ENCODE results near the gene HDAC11. TPM values are rescaled to one million over a fixed set of nuclear protein-coding genes. Genes with fewer than 3 reads are reported as not detected.

Gene HDAC11
- total RNA-seq, 3 donors from 2014 or later: 14.2 to 21.7 (median 14.4) TPM

- Histone ChIP-seq H3K4me1 (no peaks in the 10 kb centered on the region), H3K27me3 (no peaks in the 10 kb centered on the region), H3K4me3 (no peak overlapping the region), H3K9me3 (no peaks in the 10 kb centered on the region), H3K36me3 (no peaks in the 10 kb centered on the region), H3K27ac (no peak overlapping the region)
- no peak for TF ChIP-seq CTCF (IDR thresholded peaks at IDR 0.05)
- TF ChIP-seq POLR2AphosphoS5 (IDR thresholded peaks at IDR 0.05): no peak
- TF ChIP-seq POLR2A (IDR thresholded peaks at IDR 0.05): no peak
- intact Hi-C loops (cut with DNase I; ENCODE audit: low total_unique reads): no loop called here
- DNase-seq (ENCODE audit: low spot score in 2 of 2): no peak
Observed at GRCh38 chr3:13472286-13472685, 7.8 kb upstream of the HDAC11 start.

GRCh38 chr3:13473020-13473419 lies 7.1 kb upstream of the HDAC11 start:
- Histone ChIP-seq H3K27ac (no peak overlapping the region), H3K27me3 (no peaks in the 10 kb centered on the region), H3K36me3 (no peaks in the 10 kb centered on the region), H3K4me1 (no peaks in the 10 kb centered on the region), H3K4me3 (no peak overlapping the region), H3K9me3 (no peaks in the 10 kb centered on the region)
- DNase-seq (ENCODE audit: low spot score in 2 of 2): no peak
- TF ChIP-seq POLR2A (IDR thresholded peaks at IDR 0.05) (no peak), POLR2AphosphoS5 (IDR thresholded peaks at IDR 0.05) (no peak), CTCF (IDR thresholded peaks at IDR 0.05) (no peak)
- intact Hi-C loops (cut with DNase I; ENCODE audit: low total_unique reads): no loop called here

- no peak for TF ChIP-seq POLR2AphosphoS5 (IDR thresholded peaks at IDR 0.05)
- TF ChIP-seq CTCF (IDR thresholded peaks at IDR 0.05): no peak
- no peak for TF ChIP-seq POLR2A (IDR thresholded peaks at IDR 0.05)
- no peaks in the 10 kb centered on the region for H3K36me3 ChIP-seq
- no peaks in the 10 kb centered on the region for H3K9me3 ChIP-seq
- no peak for DNase-seq (ENCODE audit: low spot score in 2 of 2)
- no peak overlapping the region for H3K27ac ChIP-seq
- peaks cover 0 to 1% of the 10 kb centered on the region in 2 donors for H3K4me1 ChIP-seq
- H3K4me3 ChIP-seq: no peak overlapping the region
- intact Hi-C loops (cut with DNase I; ENCODE audit: low total_unique reads): no loop called here
- no peaks in the 10 kb centered on the region for H3K27me3 ChIP-seq
Observed at GRCh38 chr3:13474021-13474420, 6.1 kb upstream of the HDAC11 start.

- H3K9me3 ChIP-seq: no peaks in the 10 kb centered on the region
- H3K36me3 ChIP-seq: no peaks in the 10 kb centered on the region
- H3K4me3 ChIP-seq: no peak overlapping the region
- intact Hi-C loops (cut with DNase I; ENCODE audit: low total_unique reads): no loop called here
- no peak overlapping the region for H3K27ac ChIP-seq
- H3K4me1 ChIP-seq: peaks cover 0 to 3% of the 10 kb centered on the region in 2 donors
- H3K27me3 ChIP-seq: no peaks in the 10 kb centered on the region
- TF ChIP-seq POLR2AphosphoS5 (IDR thresholded peaks at IDR 0.05) (no peak), CTCF (IDR thresholded peaks at IDR 0.05) (no peak), POLR2A (IDR thresholded peaks at IDR 0.05) (no peak)
- no peak for DNase-seq (ENCODE audit: low spot score in 2 of 2)
Observed at GRCh38 chr3:13474776-13475303, 5.3 kb upstream of the HDAC11 start.

GRCh38 chr3:13475871-13476590 lies 4.1 kb upstream of the HDAC11 start:
- H3K27me3 ChIP-seq: no peaks in the 10 kb centered on the region
- DNase-seq (ENCODE audit: low spot score in 2 of 2): no peak
- H3K9me3 ChIP-seq: no peaks in the 10 kb centered on the region
- no peaks in the 10 kb centered on the region for H3K36me3 ChIP-seq
- H3K27ac ChIP-seq: peak overlapping the region; percentile 19 to 74
- intact Hi-C loops (cut with DNase I; ENCODE audit: low total_unique reads): no loop called here
- H3K4me3 ChIP-seq: no peak overlapping the region
- peaks cover 0 to 3% of the 10 kb centered on the region in 2 donors for H3K4me1 ChIP-seq
- TF ChIP-seq CTCF (IDR thresholded peaks at IDR 0.05) (no peak), POLR2A (IDR thresholded peaks at IDR 0.05) (no peak), POLR2AphosphoS5 (IDR thresholded peaks at IDR 0.05) (no peak)
